Fibroblast of pulmonary artery (primary cell): ENCODE measurements around the gene PROB1.

Source experiments
- DNase-seq: peaks from one replicate; pipeline ENCODE4 v3.0.0-alpha.2; 2010; ENCODE audit warnings: low read depth
- H3K4me3 ChIP-seq: replicated peaks from 2 replicates; pipeline ENCODE4 v1.5.1; 2011; ENCODE audit warnings: low read depth, mild to moderate bottlenecking, control low read depth, low read length, moderate library complexity
- CTCF ChIP-seq: IDR thresholded peaks from 2 replicates; pipeline ENCODE4 v1.5.1; 2011; ENCODE audit warnings: mild to moderate bottlenecking, control low read depth, low read length, inconsistent platforms; ENCODE audit errors: missing control alignments

PROB1 gene

GRCh38 chr5:139342423-139342723, 52.5 kb downstream of the PROB1 start:
- no peak for TF ChIP-seq CTCF

GRCh38 chr5:139341689-139342422, 53.0 kb downstream of the PROB1 start, which contains the start of gene PAIP2:
TSS of gene PAIP2 (plus strand) at chr5:139341854. CDS start at chr5:139363785, 21,931 bp downstream.
- DNase-seq: peak; percentile 98
- H3K4me3 ChIP-seq: peak within 1 kb of the TSS; percentile 100
- TF ChIP-seq CTCF: peak; percentile 70

More at GRCh38 chr5:139342423-139342723, 52.5 kb downstream of the PROB1 start:
- DNase-seq: no peak
- H3K4me3 ChIP-seq: peak overlapping the region; percentile 100

- H3K4me3 ChIP-seq: peak overlapping the region; percentile 100
- no peak for TF ChIP-seq CTCF
- no peak for DNase-seq
Measured at GRCh38 chr5:139341187-139341688, 53.7 kb downstream of the PROB1 start.
